ENCODE results near the gene CETP. TPM values are rescaled to one million over a fixed set of nuclear protein-coding genes. Genes with fewer than 3 reads are reported as not detected.

Gene CETP
- total and polyA plus RNA-seq, 7 donors = 0.36 to 2.1 (median 0.88) TPM; not detected in 3

- Histone ChIP-seq H3K27ac (no peak overlapping the region), H3K36me3 (peaks cover 34 to 54% (median 36%) of the 10 kb centered on the region in 4 donors), H3K4me3 (no peak overlapping the region), H3K27me3 (no peaks in the 10 kb centered on the region), H3K4me1 (no peaks in the 10 kb centered on the region), H3K9me3 (no peaks in the 10 kb centered on the region)
- peak; percentile 64 for DNase-seq
- intact Hi-C loops (cut with DNase I) = no loop called here
- TF ChIP-seq POLR2AphosphoS5 (IDR thresholded peaks at IDR 0.05) = peak in 1 of 4 donors; percentile 23
- TF ChIP-seq EP300 (IDR thresholded peaks at IDR 0.05) = no peak
- WGBS, 2 donors = 87 to 88% methylated on average over 10 of the region's 10 CpGs
Observed at GRCh38 chr16:56946767-56947603, 14.8 kb upstream of the CETP start.

DNA sequence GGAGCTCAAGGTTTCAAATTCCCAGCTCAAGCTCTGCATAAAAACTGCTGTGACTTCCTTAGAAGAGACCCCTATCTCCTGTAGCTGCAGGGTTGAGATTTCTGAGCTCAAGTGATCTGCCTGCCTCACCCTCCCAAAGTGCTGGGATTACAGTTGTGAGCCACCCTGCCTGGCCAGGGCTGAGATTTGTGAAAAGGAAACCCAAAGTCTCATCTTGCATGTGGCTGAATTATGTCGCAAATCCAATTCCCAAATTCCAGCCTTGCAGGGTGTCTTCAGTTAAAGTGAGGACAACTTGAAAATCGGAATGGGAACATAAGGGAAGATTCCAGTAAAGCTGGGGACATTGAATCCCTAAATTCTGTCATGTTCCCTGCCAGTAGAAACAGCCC is 14.2 kb upstream of the CETP start:
- 89 to 95% methylated on average over 2 of the region's 2 CpGs for WGBS, 2 donors
- H3K27me3 ChIP-seq = no peaks in the 10 kb centered on the region
- no peak for TF ChIP-seq POLR2AphosphoS5 (IDR thresholded peaks at IDR 0.05)
- no peak for TF ChIP-seq EP300 (IDR thresholded peaks at IDR 0.05)
- TF ChIP-seq CTCF (IDR thresholded peaks at IDR 0.05) = no peak
- TF ChIP-seq POLR2A (IDR thresholded peaks at IDR 0.05) = no peak
- H3K4me3 ChIP-seq = no peak overlapping the region
- DNase-seq = no peak
- no peaks in the 10 kb centered on the region for H3K4me1 ChIP-seq
- H3K27ac ChIP-seq = no peak overlapping the region
- H3K9me3 ChIP-seq = no peaks in the 10 kb centered on the region
- intact Hi-C loops (cut with DNase I) = no loop called here
- peaks cover 28 to 48% (median 30%) of the 10 kb centered on the region in 4 donors for H3K36me3 ChIP-seq

- H3K9me3 ChIP-seq = no peaks in the 10 kb centered on the region
- H3K36me3 ChIP-seq = peaks cover 22 to 42% (median 24%) of the 10 kb centered on the region in 4 donors
- H3K27me3 ChIP-seq = no peaks in the 10 kb centered on the region
- H3K4me1 ChIP-seq = no peaks in the 10 kb centered on the region
- H3K27ac ChIP-seq = no peak overlapping the region
- TF ChIP-seq POLR2A (IDR thresholded peaks at IDR 0.05) (no peak), POLR2AphosphoS5 (IDR thresholded peaks at IDR 0.05) (no peak), EP300 (IDR thresholded peaks at IDR 0.05) (no peak), CTCF (IDR thresholded peaks at IDR 0.05) (no peak)
- intact Hi-C loops (cut with DNase I) = no loop called here
- 96 to 98% methylated on average over 6 of the region's 6 CpGs for WGBS, 2 donors
- no peak overlapping the region for H3K4me3 ChIP-seq
- DNase-seq = peak; percentile 43
Observed at GRCh38 chr16:56948234-56948633, 13.5 kb upstream of the CETP start.

- H3K27ac ChIP-seq = no peak overlapping the region
- intact Hi-C loops (cut with DNase I) = no loop called here
- no peaks in the 10 kb centered on the region for H3K9me3 ChIP-seq
- no peaks in the 10 kb centered on the region for H3K27me3 ChIP-seq
- peaks cover 5 to 24% (median 6%) of the 10 kb centered on the region in 4 donors for H3K36me3 ChIP-seq
- no peak for DNase-seq
- H3K4me1 ChIP-seq = no peaks in the 10 kb centered on the region
- TF ChIP-seq POLR2A (IDR thresholded peaks at IDR 0.05) = no peak
- no peak for TF ChIP-seq CTCF (IDR thresholded peaks at IDR 0.05)
- no peak for TF ChIP-seq EP300 (IDR thresholded peaks at IDR 0.05)
- no peak for TF ChIP-seq POLR2AphosphoS5 (IDR thresholded peaks at IDR 0.05)
- no peak overlapping the region for H3K4me3 ChIP-seq
- WGBS, 2 donors = 91 to 96% methylated on average over 4 of the region's 4 CpGs
Observed at GRCh38 chr16:56950051-56950450, 11.7 kb upstream of the CETP start.

DNA sequence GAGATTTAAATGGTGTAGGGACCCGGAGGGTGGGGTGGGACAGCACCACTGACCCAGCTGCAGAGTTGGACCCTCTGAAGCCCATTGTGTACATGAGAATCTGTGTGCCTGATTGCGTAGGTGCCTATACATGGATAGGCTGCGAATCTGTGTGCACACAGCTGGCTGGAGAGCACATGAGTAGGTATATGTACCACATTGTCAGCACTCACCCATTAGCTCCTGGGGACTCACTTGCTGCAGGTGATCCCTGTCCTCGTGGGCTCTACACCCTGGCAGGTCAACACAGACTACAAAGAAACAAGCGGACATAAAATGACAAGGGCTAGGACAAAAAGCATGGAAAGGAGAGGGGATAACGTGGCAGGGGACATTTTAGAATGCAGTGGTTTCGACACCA is 11.3 kb upstream of the CETP start:
- no peaks in the 10 kb centered on the region for H3K9me3 ChIP-seq
- H3K36me3 ChIP-seq = peaks cover under 1 to 20% (median 2%) of the 10 kb centered on the region in 4 donors
- no peaks in the 10 kb centered on the region for H3K4me1 ChIP-seq
- WGBS, 2 donors = 87 to 92% methylated on average over 7 of the region's 7 CpGs
- TF ChIP-seq POLR2AphosphoS5 (IDR thresholded peaks at IDR 0.05) (no peak), CTCF (IDR thresholded peaks at IDR 0.05) (no peak), EP300 (IDR thresholded peaks at IDR 0.05) (no peak), POLR2A (IDR thresholded peaks at IDR 0.05) (no peak)
- DNase-seq = peak; percentile 35
- intact Hi-C loops (cut with DNase I) = no loop called here
- H3K4me3 ChIP-seq = no peak overlapping the region
- no peak overlapping the region for H3K27ac ChIP-seq
- H3K27me3 ChIP-seq = no peaks in the 10 kb centered on the region

Measured in sigmoid colon (tissue), 7 donors.